NOMO-1 treated with dmso at 0.1 percent for 144 hours (cell line): ENCODE measurements around the gene ASIC4.

ENCODE experiments used
- DNase-seq: peaks from one replicate; lab custom pipeline; 2025; ENCODE audit not compliant: unreplicated experiment; lab: John Stamatoyannopoulos, UW

ASIC4 gene

GRCh38 chr2:219565130-219566080 lies 51.1 kb downstream of the ASIC4 start:
- no peak for DNase-seq

- DNase-seq, result no peak
Observed at GRCh38 chr2:219566640-219567039, 52.4 kb downstream of the ASIC4 start.

- no peak for DNase-seq
Observed at GRCh38 chr2:219567131-219567530, 52.8 kb downstream of the ASIC4 start.

GRCh38 chr2:219567791-219568361 lies 53.6 kb downstream of the ASIC4 start:
- no peak for DNase-seq

- no peak for DNase-seq
Observed at GRCh38 chr2:219569041-219569440, 54.8 kb downstream of the ASIC4 start.

GRCh38 chr2:219569635-219570034 lies 55.4 kb downstream of the ASIC4 start:
- no peak for DNase-seq

- DNase-seq, result no peak
Observed at GRCh38 chr2:219570194-219570923, 56.1 kb downstream of the ASIC4 start.

- no peak for DNase-seq
Observed at GRCh38 chr2:219570924-219571310, 56.6 kb downstream of the ASIC4 start.

GRCh38 chr2:219571311-219572236 lies 57.3 kb downstream of the ASIC4 start, which contains the start of gene OBSL1:
OBSL1 (minus strand) TSS chr2:219571539; CDS start chr2:219571232, 307 bp downstream.
- DNase-seq, result peak; percentile 27

GRCh38 chr2:219572237-219573001 lies 58.1 kb downstream of the ASIC4 start, which contains the start of gene INHA:
INHA (plus strand) TSS chr2:219572310; CDS start chr2:219572375, 65 bp downstream.
- DNase-seq, result no peak

- no peak for DNase-seq
Observed at GRCh38 chr2:219573166-219573565, 58.9 kb downstream of the ASIC4 start.

- DNase-seq, result no peak
Observed at GRCh38 chr2:219574484-219575311, 60.4 kb downstream of the ASIC4 start.

GRCh38 chr2:219575566-219576504 lies 61.6 kb downstream of the ASIC4 start:
- DNase-seq, result no peak

- no peak for DNase-seq
Observed at GRCh38 chr2:219576505-219577388, 62.5 kb downstream of the ASIC4 start.

GRCh38 chr2:219578811-219579613 lies 64.7 kb downstream of the ASIC4 start:
- peak; percentile 69 for DNase-seq

GRCh38 chr2:219581346-219581745 lies 67.1 kb downstream of the ASIC4 start:
- DNase-seq, result no peak
